ENCODE measurements around the gene TXNDC8.

GRCh38 chr9:110329639-110330230, 7.9 kb downstream of the TXNDC8 start:
- TF ChIP-seq CTCF (IDR thresholded peaks at IDR 0.05) = no peak
- TF ChIP-seq EZH2 (IDR thresholded peaks at IDR 0.05; ENCODE audit: borderline replicate concordance, insufficient read depth, low read depth, low read length, poor library complexity, severe bottlenecking) = no peak
